HL-60/S4 treated with phorbol 12-myristate 13-acetate at 8.2 ng/mL for 4 days and 3 days (cell line): ENCODE results near the gene ZNF609.

Source experiments
- in situ Hi-C: fragments of 300-500 bp; cut with MboI; formaldehyde crosslinking; loops from 2 replicates; pipeline ENCODE4 v1.15.0; 2022; ENCODE audit warnings: low sequenced_read_pairs

ZNF609 gene

DNA sequence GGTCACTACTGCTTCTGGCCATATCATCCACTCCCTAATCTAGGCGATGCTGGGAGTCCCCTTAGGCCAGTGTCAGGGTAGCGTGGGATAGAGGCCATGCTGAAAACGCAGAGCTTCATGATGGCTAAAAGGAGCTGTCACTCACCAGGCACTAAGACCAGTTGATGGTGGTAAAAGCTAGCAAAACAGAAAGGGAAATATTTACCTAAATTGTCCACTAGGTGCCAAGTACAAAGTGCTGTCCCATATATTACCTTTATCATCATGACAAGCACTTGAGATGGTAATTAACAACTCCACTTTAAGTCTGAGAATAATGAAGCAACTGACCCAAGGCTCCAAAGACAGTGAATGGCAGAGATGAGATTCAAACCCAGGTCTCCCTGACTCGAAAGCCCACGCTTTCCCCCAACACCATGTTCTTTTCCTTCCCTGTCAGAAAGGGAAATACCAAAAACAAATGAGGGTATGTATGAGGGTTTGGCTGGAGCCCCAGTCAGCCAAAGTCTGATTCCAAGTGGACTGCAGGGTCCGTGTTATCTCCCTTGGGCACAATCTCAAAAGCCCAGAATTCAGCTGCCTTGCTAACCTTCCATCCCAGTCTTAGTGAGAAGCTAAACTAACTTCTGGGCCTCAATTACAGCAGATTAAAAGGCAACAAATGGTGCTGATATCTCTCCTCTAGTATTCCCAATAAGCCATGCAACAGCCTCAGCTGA, 230.4 kb downstream of the ZNF609 start:
- in situ Hi-C loops: no loop called here

- in situ Hi-C loops: no loop called here
These were observed 231.7 kb downstream of the ZNF609 start for GRCh38 chr15:64691896-64692565.

DNA sequence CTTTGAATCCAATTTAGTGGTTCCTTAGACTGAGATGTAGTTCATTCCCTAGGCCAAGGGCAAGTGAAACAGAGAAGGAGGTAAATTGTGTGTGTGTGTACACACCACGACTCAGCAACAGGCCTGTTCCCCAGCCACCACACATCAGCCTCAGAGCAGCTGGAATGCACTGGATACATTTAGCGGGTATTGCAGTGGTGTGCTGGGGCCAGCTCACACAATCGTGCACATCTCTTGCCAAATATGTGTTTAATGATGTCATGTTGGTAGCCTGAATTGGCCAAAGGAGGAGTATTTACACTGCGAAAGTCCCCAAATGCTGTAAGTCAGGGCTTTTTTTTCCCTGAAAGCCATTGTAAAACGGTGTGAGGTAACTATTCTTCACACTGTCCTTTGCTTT, 232.8 kb downstream of the ZNF609 start:
- in situ Hi-C loops: no loop called here

DNA sequence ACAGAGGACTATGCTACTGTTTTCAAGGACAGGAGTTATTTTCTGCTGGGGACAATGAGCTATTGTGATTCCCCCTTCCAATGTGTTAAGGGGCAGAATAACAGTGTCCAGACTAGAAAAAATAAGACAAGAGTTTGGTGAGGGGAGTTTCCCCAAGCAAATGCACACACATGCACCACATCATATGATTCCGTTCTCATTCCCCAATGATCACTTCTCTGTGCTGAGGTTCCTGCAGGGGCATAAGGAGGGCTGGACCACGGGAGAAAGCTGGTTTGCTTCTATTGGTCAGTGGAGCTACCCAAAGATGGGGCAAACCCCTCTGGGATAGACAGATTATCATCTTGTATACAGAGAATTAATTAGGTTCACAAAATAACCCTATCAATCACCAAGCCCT, 234.4 kb downstream of the ZNF609 start:
- in situ Hi-C loops: no loop called here

GRCh38 chr15:64695561-64695992, 235.2 kb downstream of the ZNF609 start:
- in situ Hi-C loops: no loop called here

- in situ Hi-C loops: no loop called here
These were observed 236.1 kb downstream of the ZNF609 start for GRCh38 chr15:64696481-64696880.

- in situ Hi-C loops: no loop called here
These were observed 237.6 kb downstream of the ZNF609 start for GRCh38 chr15:64697911-64698369.

DNA sequence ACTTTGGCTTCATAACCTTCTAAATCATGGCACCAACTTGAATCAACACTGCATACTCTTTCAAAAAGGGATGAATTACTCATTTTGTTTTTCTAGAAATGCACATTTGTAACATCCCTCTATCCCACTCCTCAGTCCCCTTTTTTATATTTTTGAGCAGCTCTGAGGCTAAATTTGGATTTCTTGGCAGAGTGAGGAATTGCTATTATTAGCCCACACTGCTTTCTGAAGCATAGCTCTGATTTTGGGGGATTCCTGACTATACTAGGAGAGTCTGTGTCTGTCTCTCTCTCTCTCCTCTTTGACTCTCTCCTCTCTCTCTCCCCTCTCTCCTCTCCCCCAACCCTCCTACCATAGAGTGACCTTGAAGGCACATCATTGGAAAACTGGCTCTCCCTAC, 238.4 kb downstream of the ZNF609 start:
- in situ Hi-C loops: no loop called here

DNA sequence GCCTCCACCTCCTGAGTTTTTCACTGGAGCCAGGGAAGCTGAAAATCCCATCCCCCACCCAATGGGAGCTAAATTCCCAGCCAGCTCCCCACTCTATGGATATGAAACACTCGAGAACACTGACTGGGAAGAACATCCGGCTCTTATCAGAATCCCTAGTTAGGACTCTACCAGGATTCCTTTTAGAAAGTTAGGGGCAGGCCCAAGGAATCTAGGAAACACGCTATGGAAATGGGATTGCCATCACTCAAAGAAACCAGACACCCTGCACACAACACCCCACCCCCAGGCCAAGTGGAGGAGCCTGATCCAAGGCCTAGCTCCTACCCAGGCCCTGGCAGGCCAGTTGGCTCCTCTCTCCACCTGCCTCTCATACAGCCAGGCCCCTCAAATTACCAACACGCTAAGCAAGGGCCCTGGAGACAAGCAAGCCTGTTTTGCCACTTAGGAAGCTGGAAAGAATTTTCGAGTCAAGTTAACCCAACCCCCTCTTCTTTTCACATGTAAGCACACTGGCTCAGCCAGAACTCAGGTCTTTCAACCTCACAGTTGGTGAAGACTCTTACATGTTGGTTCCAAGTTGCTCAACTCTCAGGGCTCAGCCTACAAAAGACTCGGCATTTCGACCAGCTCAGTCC, 239.5 kb downstream of the ZNF609 start:
- in situ Hi-C loops: no loop called here

DNA sequence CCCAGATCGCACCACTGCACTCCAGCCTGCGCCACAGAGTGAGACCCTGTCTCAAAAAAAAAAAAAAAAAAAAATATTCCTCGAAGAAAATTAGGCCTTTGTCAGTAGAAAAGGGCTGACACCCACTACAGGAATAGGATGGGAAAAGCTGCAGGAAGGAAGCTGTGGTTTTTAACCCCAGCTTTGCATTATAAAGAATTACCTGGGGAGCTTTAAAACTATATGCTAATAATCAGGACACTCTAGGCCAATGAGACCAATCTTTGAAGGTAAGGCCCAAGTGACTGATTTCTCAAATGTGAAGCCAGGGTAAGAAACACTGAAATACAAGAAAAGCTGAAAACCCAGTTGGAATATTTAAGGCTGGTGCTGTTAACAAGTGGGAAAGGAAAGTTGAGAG, 240.7 kb downstream of the ZNF609 start:
- in situ Hi-C loops: no loop called here

DNA sequence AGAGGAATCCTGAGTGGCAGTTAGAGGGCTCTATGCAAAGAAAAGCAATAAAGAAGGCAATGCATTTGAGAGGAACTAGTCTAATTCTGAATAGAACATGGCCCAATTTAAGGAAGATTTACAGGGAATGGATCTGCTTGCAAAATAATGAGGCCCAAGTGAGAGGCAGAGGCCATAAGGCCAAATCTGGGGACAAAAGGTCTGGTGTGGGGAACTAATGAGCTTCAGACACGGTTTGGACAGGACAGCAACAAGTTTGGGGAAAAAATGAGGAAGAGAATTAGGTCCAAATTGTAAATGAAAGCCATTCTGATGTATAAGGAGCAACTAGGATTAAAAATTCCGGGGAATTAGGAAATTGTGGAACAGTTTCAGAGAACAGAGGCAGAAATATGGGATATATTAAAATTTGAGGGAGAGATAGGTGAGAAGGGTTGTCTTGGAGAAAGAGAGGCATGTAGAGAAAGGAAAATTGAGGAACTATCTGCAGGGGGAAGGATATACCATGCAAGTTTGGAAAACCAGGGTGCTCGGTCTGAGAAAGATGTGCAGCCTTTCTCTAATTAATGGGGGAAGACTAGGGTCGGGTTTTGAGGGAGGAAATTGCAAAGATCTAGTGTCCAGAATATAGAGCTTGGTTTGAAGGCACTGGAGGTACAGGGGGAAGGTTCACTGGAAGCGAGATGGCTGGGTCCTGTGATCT, 241.3 kb downstream of the ZNF609 start:
- in situ Hi-C loops: no loop called here

- in situ Hi-C loops: no loop called here
These were observed 242.6 kb downstream of the ZNF609 start for GRCh38 chr15:64702816-64703631.

DNA sequence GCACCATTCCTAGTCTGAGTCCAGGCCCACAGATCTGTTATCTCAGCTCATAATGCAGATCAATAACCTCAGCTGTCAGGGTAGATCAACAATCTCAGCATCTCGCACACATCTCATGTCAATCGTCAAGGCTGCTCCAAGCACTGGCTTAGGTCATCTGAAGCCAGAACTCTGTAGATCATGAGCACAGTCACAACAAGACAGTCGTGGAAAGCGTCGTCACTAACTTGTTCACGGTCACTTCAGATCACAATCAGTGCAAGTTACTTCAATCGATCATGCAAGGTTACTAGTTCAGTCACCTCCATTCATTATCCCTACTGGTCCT, 243.2 kb downstream of the ZNF609 start:
- in situ Hi-C loops: no loop called here

DNA sequence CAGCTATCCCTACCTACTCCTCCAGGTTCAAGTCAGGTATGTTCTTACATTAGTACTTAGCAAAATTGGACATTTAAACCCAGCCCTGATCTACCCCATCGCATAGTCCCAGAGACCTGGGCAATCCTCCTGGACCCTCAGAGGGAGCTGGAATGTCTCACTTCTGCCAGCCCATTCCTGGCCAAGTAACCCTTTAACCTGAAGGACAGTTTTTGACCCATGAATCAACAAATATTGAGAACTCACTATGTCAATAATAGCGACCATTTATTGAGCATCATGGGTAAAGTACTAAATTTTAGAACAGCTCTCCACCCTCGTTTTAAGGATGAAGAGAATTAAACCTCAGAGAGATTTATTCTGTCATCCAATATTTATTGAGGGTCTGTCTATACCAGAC, 244.6 kb downstream of the ZNF609 start:
- in situ Hi-C loops: no loop called here

DNA sequence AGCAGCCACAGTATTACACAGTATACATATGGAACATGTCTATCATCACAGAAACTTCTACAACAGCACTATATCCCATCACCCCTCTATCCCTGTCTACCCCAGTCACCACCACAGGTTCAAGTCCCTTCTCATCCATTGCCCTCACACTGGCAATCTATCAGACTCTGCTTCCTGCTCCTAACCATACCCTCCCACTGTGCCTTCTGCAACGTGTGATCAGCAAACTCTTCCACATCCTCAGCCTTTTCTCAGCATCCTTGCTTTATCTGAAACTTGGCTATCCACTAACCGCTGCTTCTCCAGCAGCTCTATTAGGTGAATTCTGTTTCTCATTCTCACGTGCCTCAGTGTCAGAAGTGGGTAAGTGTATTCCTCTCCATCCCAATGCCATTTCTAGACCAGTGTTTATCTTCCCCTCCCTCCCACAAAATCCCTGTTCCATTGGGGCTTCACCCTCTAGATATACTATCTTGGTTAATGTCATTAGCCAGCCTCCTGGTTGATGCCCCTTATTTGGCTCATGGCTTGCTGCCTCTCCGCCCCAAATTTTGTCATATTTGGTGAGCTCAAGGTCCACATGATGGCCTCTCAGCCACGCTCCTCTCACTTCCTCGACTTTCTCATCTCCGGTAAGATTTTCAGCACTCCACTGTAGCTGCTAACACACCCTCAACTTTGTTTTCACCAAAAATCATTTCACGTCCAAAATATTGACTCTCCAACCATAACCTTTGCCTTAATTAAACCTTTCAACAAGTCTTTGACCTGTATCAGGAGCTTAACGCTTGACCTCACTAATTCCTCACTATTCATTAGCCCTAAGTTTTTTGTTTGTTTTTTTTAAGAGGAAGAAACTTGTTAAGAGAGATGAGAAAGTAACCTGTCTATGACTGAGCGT, 245.9 kb downstream of the ZNF609 start:
- in situ Hi-C loops: no loop called here

- in situ Hi-C loops: no loop called here
These were observed 250.5 kb downstream of the ZNF609 start for GRCh38 chr15:64710676-64711428.

- in situ Hi-C loops: no loop called here
These were observed 252.0 kb downstream of the ZNF609 start for GRCh38 chr15:64712353-64712752.

DNA sequence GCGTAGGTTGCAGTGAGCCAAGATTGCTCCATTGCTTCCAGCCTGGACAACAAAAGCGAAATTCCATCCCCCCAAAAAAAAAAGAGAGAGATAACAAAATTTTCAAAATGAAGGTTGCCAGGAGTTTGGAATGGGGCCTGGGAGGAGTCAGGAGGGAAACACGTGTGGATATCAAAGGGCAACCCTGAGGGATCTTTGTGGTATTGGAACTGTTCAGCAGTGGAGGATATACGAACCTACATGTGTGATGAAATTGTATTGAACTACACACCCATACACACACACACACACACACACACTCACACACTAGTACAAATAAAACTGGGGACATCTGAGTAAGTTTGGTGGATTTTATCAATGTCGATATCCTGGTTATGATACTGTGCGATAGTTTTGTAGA, 253.2 kb downstream of the ZNF609 start:
- in situ Hi-C loops: no loop called here

DNA sequence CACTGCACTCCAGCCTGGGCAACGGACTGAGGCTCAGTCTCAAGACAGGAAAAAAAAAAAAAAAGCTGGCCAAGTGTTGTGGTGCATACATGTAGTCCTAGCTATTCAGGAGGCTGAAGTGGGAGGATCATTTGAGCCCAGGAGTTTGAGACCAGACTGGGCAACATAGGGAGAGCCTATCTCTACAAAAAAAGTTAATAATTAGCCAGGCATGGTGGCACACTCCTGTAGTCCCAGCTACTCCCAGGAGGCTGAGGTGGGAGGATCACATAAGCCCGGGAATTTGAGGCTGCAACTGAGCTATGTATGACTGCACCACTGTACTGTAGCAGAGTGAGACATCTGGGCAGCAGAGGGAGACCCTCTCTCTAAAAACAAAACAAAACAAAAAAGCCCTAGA, 256.1 kb downstream of the ZNF609 start:
- in situ Hi-C loops: no loop called here
